ENCODE data around the gene SEPSECS.
A peak's percentile ranks its signal among the peaks of the same experiment; 100 is the strongest.

Gene SEPSECS

GRCh38 chr4:25154594-25155265, 5.5 kb downstream of the SEPSECS start:
- DNase-seq: no peak

- no peak for DNase-seq
Measured at GRCh38 chr4:25146076-25146475, 14.2 kb downstream of the SEPSECS start.

DNA sequence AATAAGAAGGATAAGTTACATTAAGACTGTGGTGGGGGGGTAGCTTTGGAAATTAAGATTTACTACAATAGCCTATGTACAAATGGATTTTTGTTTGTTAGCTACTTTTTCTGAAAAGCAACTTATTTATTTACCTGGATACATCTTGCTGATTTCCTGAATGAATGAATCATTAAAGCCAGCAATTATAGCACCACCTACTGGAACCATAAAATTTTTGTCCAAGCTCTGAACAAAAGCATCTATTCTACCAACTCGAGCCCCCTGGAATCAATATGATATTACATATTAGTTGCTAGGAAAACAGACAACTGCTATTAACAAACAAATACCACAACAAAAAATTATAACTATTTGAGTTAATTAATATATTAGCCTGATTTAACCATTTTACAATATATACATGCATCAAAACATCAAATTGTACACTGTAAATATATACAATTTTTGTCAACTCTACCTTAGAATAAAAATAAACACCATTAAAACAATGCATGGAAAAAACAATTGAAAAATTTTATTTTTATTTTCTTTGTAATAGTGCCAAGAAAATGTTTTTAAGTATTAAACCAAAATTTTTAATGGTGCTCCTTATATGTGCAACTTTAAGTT, 15.3 kb downstream of the SEPSECS start:
- DNase-seq: peak; percentile 79

GRCh38 chr4:25142468-25142867, 17.8 kb downstream of the SEPSECS start:
- DNase-seq: no peak

DNA sequence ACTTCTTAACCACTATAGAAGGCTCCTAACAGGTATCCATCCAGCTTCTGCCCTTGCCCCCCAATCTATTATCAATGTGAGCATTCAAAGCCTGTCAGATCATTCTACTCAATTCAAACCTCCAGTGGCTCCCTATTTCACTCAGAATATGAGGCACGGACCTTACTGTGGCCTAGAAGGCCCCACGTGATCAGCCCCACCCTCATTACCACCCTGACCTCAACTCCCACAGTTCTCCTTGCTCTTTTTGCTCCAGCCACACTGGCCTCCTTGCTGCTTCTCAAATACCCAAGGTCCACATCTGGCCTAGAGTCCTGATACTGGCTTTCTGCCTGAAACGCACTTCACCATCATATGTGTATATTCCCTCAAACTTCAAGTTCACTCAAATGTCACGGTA, 18.7 kb downstream of the SEPSECS start:
- no peak for DNase-seq

DNA sequence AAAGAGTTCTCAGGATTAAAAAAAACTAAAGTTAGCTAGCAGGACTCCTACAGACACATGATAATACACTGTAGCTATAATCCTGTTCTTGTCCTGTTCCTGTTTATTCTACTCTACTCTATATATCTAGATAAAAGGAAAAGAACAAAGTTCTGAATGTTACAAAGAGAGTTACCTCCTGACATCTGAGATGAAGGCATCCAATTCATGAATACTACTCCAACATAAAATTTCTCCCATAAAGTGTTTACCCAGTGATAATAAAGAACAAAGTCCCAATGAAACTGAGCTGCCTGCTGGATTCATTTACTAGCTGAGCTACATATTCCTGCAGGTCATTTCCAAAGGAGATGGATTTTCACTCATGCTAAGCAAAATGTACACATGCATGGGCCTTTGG, 27.1 kb downstream of the SEPSECS start:
- DNase-seq: no peak

DNA sequence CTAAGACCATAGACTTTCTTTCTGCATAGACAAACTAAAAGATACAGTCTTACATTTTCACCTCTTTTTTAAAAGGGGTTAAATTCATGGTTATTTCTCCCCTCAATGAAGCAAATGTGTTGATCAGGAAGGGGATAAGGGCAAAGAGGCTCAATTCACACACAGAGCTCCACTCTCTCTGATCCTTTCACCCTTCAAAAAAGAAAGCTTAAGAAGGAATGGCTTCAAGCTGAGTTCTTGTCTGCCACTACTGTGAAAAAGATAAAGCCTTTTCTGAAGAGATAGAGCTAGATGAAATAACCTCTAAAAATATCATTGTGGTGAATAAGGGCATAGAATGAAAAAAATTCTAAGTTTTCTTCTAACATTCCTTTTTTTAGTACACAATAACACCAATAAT, 28.3 kb downstream of the SEPSECS start:
- DNase-seq: no peak

- DNase-seq: no peak
Measured at GRCh38 chr4:25131381-25131780, 28.9 kb downstream of the SEPSECS start.

GRCh38 chr4:25129917-25130316, 30.3 kb downstream of the SEPSECS start:
- DNase-seq: no peak

- DNase-seq: peak; percentile 50
Measured at GRCh38 chr4:25128671-25129070, 31.6 kb downstream of the SEPSECS start.

DNA sequence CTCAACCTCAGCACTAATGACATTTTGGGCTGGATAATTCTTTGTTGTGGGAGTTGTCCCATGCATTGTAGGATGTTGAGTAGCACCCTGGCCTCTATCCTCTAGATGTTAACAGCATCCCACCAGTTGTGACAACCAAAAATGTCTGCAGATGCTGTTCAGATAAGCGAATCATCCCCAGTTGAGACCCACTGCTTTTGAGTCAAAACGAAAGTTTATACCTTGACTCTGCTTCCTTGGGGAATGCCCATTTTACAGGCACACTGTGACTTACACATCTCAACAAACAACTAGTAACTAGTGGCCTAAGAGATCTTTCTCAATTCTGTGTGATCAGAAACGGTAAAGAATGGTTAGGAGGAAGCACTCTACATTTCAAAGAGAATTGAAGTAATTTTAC, 37.0 kb downstream of the SEPSECS start:
- DNase-seq: no peak

- DNase-seq: no peak
Measured at GRCh38 chr4:25120146-25120940, 39.9 kb downstream of the SEPSECS start.

GRCh38 chr4:25117716-25118472, 42.4 kb downstream of the SEPSECS start:
- DNase-seq: no peak

GRCh38 chr4:25117274-25117673, 43.0 kb downstream of the SEPSECS start:
- DNase-seq: no peak

GRCh38 chr4:25113915-25114904, 46.0 kb downstream of the SEPSECS start:
- no peak for DNase-seq

DNA sequence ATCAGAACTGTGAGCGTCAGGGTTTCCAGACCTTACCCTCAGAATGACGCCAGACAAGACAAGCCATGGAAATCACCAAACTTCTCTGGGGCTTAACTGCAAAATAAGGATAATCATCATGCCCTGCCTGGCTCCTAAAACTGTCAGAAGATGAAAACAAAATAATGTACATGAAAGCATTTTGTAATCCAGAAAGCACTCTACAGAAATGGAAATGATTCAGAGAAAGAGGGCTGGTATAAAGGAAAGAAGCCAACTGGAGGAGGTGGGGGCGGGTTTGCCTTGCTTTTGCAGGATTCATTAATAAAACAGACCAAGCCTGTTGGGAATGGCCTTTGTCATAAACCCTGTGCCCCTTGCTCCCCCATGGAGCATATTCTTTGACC, 47.3 kb downstream of the SEPSECS start:
- DNase-seq: no peak

- DNase-seq: no peak
Measured at GRCh38 chr4:25112366-25112994, 47.8 kb downstream of the SEPSECS start.

GRCh38 chr4:25111648-25112196, 48.5 kb downstream of the SEPSECS start:
- no peak for DNase-seq

DNA sequence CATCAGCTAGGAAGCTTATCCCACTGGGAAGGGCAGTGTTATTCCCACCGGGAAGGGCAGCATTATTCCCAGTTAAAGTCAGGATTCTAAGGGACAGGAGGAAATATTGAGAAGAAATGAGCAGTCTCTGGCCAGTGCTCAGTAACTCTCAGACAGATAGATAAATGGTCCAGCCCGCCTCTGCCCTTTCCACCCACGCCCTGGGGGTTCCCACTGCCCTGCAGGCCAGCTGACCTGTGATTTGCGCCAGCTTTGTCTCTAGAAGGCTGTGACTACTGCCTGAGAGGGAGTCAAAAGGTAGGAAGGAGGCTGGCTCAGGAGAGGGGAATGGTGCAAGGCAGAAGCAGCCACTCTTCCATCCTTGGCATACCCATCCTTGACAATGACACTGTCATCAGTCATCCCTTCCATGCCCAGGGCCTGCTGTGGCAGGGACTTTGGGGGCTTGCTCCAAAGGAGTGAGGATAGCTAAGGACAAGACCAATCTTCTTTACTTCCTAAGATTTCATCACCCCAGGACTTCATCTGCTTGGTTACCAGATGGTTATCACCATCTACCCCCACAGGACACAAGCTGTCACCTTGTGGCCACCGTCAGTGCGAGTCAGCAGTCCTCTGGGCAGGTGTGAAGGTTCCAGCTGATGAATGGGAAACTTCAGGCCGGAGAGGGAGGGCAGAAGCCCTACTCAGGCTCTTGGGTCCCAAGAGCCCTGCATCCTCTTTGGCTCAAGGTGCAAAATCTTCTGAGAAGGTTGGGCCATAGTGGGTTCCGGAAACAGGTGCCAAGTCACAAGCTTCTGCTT, 49.5 kb downstream of the SEPSECS start:
- DNase-seq: no peak

- no peak for DNase-seq
Measured at GRCh38 chr4:25109511-25109910, 50.7 kb downstream of the SEPSECS start.

Data from eye (tissue), 1 donor.